SK-N-MC (cell line): Measurements from ENCODE around the gene NEURL3.

Source experiments
- EZH2 ChIP-seq: fragments of 200-600 bp; sonication (generic); IDR thresholded peaks from one replicate; pipeline ENCODE4 v1.6.1; 2017; ENCODE audit warnings: antibody characterized with exemption
- FOXP2 ChIP-seq: optimal IDR thresholded peaks from 2 replicates; pipeline ENCODE3; 2011; ENCODE audit warnings: mild to moderate bottlenecking, moderate library complexity; ENCODE audit not compliant: insufficient read depth; ENCODE audit errors: extremely low read length, control extremely low read depth
- POLR2AphosphoS5 ChIP-seq: IDR thresholded peaks from 2 replicates; pipeline ENCODE4 v1.6.1; 2012; ENCODE audit warnings: mild to moderate bottlenecking, low read depth, low read length, borderline replicate concordance

- TF ChIP-seq EZH2 (no peak), POLR2AphosphoS5 (no peak), FOXP2 (no peak)
These were observed 2.1 kb downstream of the NEURL3 start for GRCh38 chr2:96502891-96503636.
